Measurements from ENCODE around the gene EXT2. TPM values are rescaled to one million over a fixed set of nuclear protein-coding genes. Genes with fewer than 3 reads are reported as not detected.

EXT2 gene
- total and polyA plus RNA-seq, 10 of the 15 experiments (the other 5 are each of a cell fraction or from before 2014, with no cell fraction given) = 3.8 to 31.4 (median 17.9) TPM

GRCh38 chr11:44065841-44066731 is 29.4 kb upstream of the EXT2 start, which contains the start of gene ACCS (continued):
- TF ChIP-seq E2F8 (IDR thresholded peaks at IDR 0.05; ENCODE audit: low read depth, partially characterized antibody) (no peak), SPI1 (IDR thresholded peaks at IDR 0.05; ENCODE audit: borderline replicate concordance, insufficient read depth, low read depth, low read length) (peak; percentile 84), EP300 (IDR thresholded peaks at IDR 0.05; ENCODE audit: borderline replicate concordance in 1 of 2, control insufficient read depth in 1 of 2, low read depth in 2 of 2, low read length in 2 of 2) (no peak), GABPA (IDR thresholded peaks at IDR 0.05; ENCODE audit: low read depth) (no peak), SP1 (IDR thresholded peaks at IDR 0.05; ENCODE audit: low read depth, low read length) (no peak), POLR2AphosphoS2 (IDR thresholded peaks at IDR 0.05; ENCODE audit: low read depth, low read length) (no peak), BRCA1 (IDR thresholded peaks at IDR 0.05; ENCODE audit: low read depth, low read length) (peak; percentile 80), WRNIP1 (IDR thresholded peaks at IDR 0.05; ENCODE audit: borderline replicate concordance, low read depth, low read length) (no peak), PKNOX1 (IDR thresholded peaks at IDR 0.05) (peak; percentile 87), E4F1 (IDR thresholded peaks at IDR 0.05; ENCODE audit: borderline replicate concordance, partially characterized antibody) (peak; percentile 85), TCF7 (IDR thresholded peaks at IDR 0.05; ENCODE audit: borderline replicate concordance) (no peak), POU2F2 (IDR thresholded peaks at IDR 0.05; ENCODE audit: borderline replicate concordance, low read depth, low read length) (peak; percentile 13; the same call in 1 of the 3 replicates), ATF2 (IDR thresholded peaks at IDR 0.05; ENCODE audit: low read length) (no peak), IRF4 (IDR thresholded peaks at IDR 0.05; ENCODE audit: low read depth, low read length) (peak; percentile 30; the same call in 1 of the 2 replicates)
- TF ChIP-seq, protein P1, sequence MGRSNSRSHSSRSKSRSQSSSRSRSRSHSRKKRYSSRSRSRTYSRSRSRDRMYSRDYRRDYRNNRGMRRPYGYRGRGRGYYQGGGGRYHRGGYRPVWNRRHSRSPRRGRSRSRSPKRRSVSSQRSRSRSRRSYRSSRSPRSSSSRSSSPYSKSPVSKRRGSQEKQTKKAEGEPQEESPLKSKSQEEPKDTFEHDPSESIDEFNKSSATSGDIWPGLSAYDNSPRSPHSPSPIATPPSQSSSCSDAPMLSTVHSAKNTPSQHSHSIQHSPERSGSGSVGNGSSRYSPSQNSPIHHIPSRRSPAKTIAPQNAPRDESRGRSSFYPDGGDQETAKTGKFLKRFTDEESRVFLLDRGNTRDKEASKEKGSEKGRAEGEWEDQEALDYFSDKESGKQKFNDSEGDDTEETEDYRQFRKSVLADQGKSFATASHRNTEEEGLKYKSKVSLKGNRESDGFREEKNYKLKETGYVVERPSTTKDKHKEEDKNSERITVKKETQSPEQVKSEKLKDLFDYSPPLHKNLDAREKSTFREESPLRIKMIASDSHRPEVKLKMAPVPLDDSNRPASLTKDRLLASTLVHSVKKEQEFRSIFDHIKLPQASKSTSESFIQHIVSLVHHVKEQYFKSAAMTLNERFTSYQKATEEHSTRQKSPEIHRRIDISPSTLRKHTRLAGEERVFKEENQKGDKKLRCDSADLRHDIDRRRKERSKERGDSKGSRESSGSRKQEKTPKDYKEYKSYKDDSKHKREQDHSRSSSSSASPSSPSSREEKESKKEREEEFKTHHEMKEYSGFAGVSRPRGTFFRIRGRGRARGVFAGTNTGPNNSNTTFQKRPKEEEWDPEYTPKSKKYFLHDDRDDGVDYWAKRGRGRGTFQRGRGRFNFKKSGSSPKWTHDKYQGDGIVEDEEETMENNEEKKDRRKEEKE (IDR thresholded peaks at IDR 0.05) = no peak
- TF ChIP-seq, protein P2, sequence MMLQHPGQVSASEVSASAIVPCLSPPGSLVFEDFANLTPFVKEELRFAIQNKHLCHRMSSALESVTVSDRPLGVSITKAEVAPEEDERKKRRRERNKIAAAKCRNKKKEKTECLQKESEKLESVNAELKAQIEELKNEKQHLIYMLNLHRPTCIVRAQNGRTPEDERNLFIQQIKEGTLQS (IDR thresholded peaks at IDR 0.05; ENCODE audit: borderline replicate concordance, extremely low read depth, low read depth, low read length) = peak; percentile 33; the same call in 1 of the 2 replicates

All from GM12878 (cell line).